Stimulated activated CD4-positive, alpha-beta T cell treated with anti-CD3 and anti-CD28 coated beads, Interleukin-12 subunit alpha, Interleukin-12 subunit beta, amount 100 ng/mL, for 24 hours (primary cell): ENCODE results near the gene FASTKD2.

ENCODE experiments used
- DNase-seq, 2 experiments: peaks; one replicate each; pipeline ENCODE4 v3.0.0-alpha.2; 2020; ENCODE audit warnings: low read depth in 2 of 2

FASTKD2 gene

GRCh38 chr2:206836722-206837121 is 71.3 kb downstream of the FASTKD2 start:
- no peak for DNase-seq

GRCh38 chr2:206837775-206838174 is 72.4 kb downstream of the FASTKD2 start:
- DNase-seq: no peak

GRCh38 chr2:206838690-206839089 is 73.3 kb downstream of the FASTKD2 start:
- no peak for DNase-seq

- no peak for DNase-seq
These were observed 75.6 kb downstream of the FASTKD2 start for GRCh38 chr2:206840999-206841398.
